RCC 7860 (cell line): ENCODE data around the gene WDR76.

Experiments used
- DNase-seq: peaks from one replicate; pipeline ENCODE4 v3.0.0-alpha.2; 2015; ENCODE audit warnings: low spot score
- FAIRE-seq: peaks from 2 replicates; lab custom pipeline; 2012; peaks lifted over from hg19 to GRCh38; lab: Jason Lieb, UNC

WDR76 gene

DNA sequence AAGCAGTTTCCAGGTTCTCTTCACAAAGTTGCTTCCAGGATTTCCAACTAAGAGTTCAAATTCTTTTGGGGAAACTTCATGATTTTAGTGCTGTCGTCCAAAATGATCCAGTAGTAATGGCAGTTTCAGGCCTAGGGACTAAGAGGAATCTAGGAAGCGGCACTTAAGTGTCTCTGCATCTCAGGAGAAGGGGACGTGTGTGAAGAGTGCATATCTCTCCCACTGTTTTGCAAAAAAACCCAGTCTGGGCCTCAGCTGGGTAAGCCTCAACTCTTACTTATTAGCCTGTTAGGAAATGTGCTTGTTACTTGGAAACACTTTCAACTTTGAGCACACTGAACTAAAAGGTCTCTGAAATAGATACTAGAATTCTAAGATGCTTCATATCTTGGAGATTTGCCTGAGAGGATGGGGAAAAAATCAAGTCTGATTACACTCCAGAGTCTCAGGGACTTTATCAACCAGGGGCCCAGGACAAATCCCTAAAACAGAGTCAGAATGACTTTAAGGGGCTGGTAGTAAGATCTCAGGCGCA, 81.8 kb downstream of the WDR76 start:
- no peak for FAIRE-seq

DNA sequence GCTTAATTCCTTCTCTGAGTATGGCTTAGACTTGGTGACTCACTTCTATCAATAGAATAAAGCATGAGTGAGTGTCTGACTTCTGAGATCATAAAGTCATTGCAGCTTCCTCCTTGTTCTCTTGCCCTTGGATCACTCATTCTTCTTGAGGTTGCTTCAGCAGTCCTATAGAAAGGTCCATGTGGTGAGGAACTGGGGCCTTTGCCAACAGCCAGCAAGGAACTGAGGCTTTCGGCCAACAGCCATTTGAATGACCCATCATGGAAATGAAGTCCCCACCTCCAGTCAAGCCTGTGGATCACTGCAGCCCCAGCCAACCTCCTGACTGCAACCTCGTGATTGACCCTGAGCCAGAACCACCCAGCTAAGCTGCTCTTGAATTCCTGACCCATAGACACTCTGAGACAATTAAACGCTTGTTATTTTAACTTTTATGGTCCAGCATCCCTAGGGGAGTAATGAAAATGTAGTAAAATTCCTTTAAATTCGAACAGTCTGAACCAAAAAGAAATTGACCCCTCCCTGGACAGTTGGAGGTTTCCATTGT, 84.5 kb downstream of the WDR76 start:
- DNase-seq: peak; percentile 95
- FAIRE-seq: peak; percentile 89

More for the DNA sequence above, 81.8 kb downstream of the WDR76 start:
- DNase-seq: no peak

DNA sequence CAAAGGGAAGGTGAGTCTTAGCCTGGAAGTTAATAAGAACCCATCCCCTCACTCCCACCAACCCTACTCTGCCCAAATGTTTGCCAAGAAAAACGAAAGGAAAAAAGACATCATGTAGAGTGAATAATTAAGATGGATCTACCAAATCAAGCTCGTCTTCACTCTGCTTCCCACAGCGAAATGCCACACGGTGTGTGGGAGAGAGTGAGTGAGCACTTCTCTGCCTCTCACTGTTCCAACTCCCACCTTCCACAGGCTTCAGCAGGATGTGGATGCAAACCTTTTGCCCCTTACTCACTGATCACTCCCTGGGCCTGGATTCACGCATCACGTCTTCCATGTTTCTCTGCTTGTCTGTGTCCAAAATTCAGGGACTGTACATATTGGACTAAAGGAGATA, 85.4 kb downstream of the WDR76 start:
- DNase-seq: no peak
- no peak for FAIRE-seq

DNA sequence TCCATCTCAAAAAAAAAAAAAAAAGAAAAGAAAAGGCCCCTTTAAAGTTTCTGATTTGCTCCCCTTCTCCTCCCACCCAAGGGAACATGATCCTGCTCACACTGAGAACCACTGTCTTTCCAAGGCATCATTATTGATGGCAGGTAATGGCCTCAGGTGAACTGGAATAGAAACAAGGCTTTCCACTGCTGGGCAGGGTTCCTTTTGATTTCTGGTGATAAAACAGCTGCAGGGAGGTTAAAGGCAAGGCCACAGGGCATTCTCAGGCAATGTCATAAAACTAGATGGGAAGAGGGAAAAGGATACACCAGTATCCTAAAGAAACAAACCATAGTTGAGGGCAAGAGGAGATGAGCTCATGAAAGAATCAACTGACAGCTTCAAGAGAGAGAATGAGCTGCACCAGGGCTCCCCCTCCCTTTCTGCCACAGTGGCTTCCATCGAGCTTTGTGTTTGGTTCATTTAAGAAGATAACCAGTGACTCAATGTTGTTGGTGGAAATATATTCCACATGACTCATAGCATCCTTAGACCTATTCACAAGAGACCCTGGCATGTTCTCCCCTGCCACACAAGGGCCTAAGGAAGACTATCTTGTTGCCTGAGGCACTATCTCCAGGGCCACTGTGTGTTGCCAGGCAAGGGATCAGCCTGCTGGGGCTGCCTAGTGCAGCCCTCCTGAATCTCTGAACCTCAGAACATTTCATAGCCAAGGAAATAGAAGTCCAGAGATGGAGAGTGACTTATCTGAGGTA, 86.4 kb downstream of the WDR76 start:
- FAIRE-seq (peak; percentile 98), DNase-seq (peak; percentile 99)

DNA sequence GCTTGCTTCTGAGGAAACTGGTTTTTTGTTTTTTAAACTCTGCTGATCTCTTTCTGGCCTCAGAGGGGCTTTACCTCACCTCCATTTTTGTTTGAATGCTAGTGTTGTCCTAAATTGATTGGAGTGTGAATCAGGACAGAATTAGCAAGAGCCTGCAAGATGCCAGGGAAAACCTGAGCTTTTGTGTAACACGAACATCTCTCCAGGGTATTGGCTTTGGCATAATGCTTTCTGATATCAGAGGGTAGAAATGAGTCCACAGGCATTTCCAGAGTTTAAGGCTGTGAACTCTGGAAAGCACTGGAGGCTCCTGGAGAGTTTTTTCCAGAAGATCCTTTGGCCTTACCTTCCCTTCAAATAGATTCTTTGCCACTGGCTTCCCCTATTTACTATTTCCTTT, 87.1 kb downstream of the WDR76 start:
- no peak for FAIRE-seq
- no peak for DNase-seq

DNA sequence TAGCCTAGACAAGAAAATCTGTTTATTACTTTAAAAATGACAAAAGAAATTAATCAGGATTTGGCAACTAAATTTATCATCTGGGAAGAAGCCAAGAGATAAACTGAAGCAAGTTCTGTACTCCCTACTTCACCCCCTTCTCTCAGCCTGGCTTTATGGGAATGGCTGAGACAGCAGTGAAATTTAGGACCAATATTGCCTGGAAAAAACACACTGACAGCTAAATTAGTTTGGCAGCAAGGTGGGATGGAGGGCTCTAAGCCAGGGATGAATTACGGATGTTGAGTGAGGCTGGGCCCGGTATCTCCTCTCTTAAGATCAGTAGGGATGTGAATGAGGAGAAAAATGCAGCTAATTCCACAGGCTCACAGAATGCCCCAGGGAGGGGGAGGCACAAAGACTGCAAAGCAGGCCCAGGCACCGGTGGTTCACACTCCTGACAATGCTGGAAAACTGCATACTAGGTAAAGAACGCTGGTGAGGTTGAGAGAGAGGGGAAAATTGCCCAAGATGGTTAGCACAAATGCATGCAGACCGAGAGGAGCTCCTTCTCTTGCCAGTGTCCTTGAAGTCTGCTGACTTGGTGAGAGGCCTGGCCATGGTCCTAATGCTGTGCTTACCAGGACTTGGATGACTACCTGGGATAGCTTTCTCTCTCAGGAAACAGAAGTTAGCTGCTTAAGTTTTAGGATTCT, 89.0 kb downstream of the WDR76 start:
- FAIRE-seq (no peak), DNase-seq (no peak)

DNA sequence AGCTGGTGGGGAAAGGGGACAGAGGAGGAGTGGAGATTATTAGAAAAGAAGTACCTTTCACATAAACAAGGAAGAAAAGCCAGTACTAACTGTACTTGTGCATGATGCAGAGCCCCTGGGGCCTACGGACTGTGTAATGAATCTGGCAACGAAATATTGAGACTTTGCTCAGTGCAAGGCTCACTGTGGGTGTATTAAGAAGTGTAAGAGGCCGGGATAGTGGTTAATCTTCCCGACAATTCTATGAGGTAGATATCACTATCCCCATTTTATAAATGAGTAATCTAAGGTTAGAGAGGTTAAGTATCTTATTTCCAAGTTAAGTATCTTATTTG, 89.5 kb downstream of the WDR76 start:
- no peak for FAIRE-seq
- no peak for DNase-seq
